ENCODE data around the gene SLFN5. TPM values are rescaled to one million over a fixed set of nuclear protein-coding genes. Genes with fewer than 3 reads are reported as not detected.

SLFN5 gene
- total and polyA plus RNA-seq, 2 donors (not counting 1 experiment from before 2014, with no cell fraction given): 0.82 to 12.5 TPM

GRCh38 chr17:35315971-35316370 is 73.1 kb downstream of the SLFN5 start:
- Mint-ChIP-seq H3K27me3 (no peaks in the 10 kb centered on the region), H3K4me1 (peaks cover 18% of the 10 kb centered on the region), H3K27ac (no peak overlapping the region), H3K9me3 (ENCODE audit: insufficient read depth) (no peaks in the 10 kb centered on the region), H3K4me3 (no peak overlapping the region)
- H3K4me1 ChIP-seq (ENCODE audit: control insufficient read depth in 2 of 2, insufficient read depth in 2 of 2, low read length in 2 of 2): peaks cover 8 to 17% of the 10 kb centered on the region in 2 donors
- H4K20me1 ChIP-seq (ENCODE audit: control insufficient read depth, insufficient read depth, low read length, poor library complexity, severe bottlenecking): no peaks in the 10 kb centered on the region
- H3K4me3 ChIP-seq (ENCODE audit: control extremely low read depth in 1 of 5, extremely low read depth in 1 of 5, insufficient read depth in 1 of 5, low read depth in 2 of 5, low read length in 4 of 5): no peak overlapping the region
- no peak overlapping the region for H2AFZ ChIP-seq (ENCODE audit: insufficient read depth, low read depth, low read length, poor library complexity, severe bottlenecking)
- DNase-seq: no peak
- H3K79me2 ChIP-seq (ENCODE audit: control insufficient read depth, insufficient read depth, low read length): no peaks in the 10 kb centered on the region
- H3K4me2 ChIP-seq (replicated peaks; ENCODE audit: low read depth, low read length, poor library complexity, severe bottlenecking): no peak overlapping the region
- H3K27me3 ChIP-seq (replicated peaks in 1 of 4; ENCODE audit: control extremely low read depth in 1 of 4, control insufficient read depth in 3 of 4, insufficient read depth in 4 of 4, low read length in 3 of 4): peaks cover 0 to 4% (median 0%) of the 10 kb centered on the region in 4 experiments
- CTCF ChIA-PET: interaction anchor here (1.6 to 7.0 kb wide), 2 partner anchors 17 to 221 kb away, joined by 3 to 360 read pairs; partner anchors contain the start of gene SLFN12L
- no peak overlapping the region for H3K9ac ChIP-seq (ENCODE audit: low read length)
- H3K27ac ChIP-seq (ENCODE audit: low read length in 2 of 2): no peak overlapping the region
- no CpG with 5 or more reads among the region's 2 CpGs for WGBS (ENCODE audit: insufficient coverage)
- no peaks in the 10 kb centered on the region for H3K9me3 ChIP-seq (ENCODE audit: control extremely low read depth in 1 of 3, control insufficient read depth in 2 of 3, insufficient read depth in 1 of 3, low read length in 2 of 3)
- ATAC-seq (ENCODE audit: low read depth): no peak
- intact Hi-C loops (cut with micrococcal nuclease): no loop called here
- H3K36me3 ChIP-seq (replicated peaks in 1 of 2; ENCODE audit: control extremely low read depth in 1 of 2, control insufficient read depth in 1 of 2, extremely low read depth in 1 of 2, insufficient read depth in 2 of 2, low read length in 1 of 2): no peaks in the 10 kb centered on the region
- TF ChIP-seq CTCF (IDR thresholded peaks at IDR 0.05) (no peak), EZH2 (IDR thresholded peaks at IDR 0.05; ENCODE audit: borderline replicate concordance, insufficient read depth, low read depth, low read length, poor library complexity, severe bottlenecking) (no peak)
- POLR2A ChIA-PET: no interaction called here

- POLR2A ChIA-PET: no interaction called here
- no peaks in the 10 kb centered on the region for H3K4me1 Mint-ChIP-seq
These were observed 79.9 kb downstream of the SLFN5 start for GRCh38 chr17:35322749-35323148.

More at GRCh38 chr17:35322749-35323148, 79.9 kb downstream of the SLFN5 start:
- H3K79me2 ChIP-seq (ENCODE audit: control insufficient read depth, insufficient read depth, low read length): no peaks in the 10 kb centered on the region
- no peak for TF ChIP-seq CTCF (IDR thresholded peaks at IDR 0.05)
- no peak for TF ChIP-seq EZH2 (IDR thresholded peaks at IDR 0.05; ENCODE audit: borderline replicate concordance, insufficient read depth, low read depth, low read length, poor library complexity, severe bottlenecking)
- H3K4me2 ChIP-seq (replicated peaks; ENCODE audit: low read depth, low read length, poor library complexity, severe bottlenecking): no peak overlapping the region
- H3K9ac ChIP-seq (ENCODE audit: low read length): no peak overlapping the region
- peaks cover 0 to 9% (median 0%) of the 10 kb centered on the region in 3 donors for H3K9me3 ChIP-seq (ENCODE audit: control extremely low read depth in 1 of 3, control insufficient read depth in 2 of 3, insufficient read depth in 1 of 3, low read length in 2 of 3)
- Mint-ChIP-seq H3K4me3 (no peak overlapping the region), H3K27ac (no peak overlapping the region), H3K9me3 (ENCODE audit: insufficient read depth) (peaks cover 8% of the 10 kb centered on the region), H3K27me3 (no peaks in the 10 kb centered on the region)
- intact Hi-C loops (cut with micrococcal nuclease): no loop called here
- H4K20me1 ChIP-seq (ENCODE audit: control insufficient read depth, insufficient read depth, low read length, poor library complexity, severe bottlenecking): no peaks in the 10 kb centered on the region
- no peak overlapping the region for H3K4me3 ChIP-seq (ENCODE audit: control extremely low read depth in 1 of 5, extremely low read depth in 1 of 5, insufficient read depth in 1 of 5, low read depth in 2 of 5, low read length in 4 of 5)
- H3K27me3 ChIP-seq (replicated peaks in 1 of 4; ENCODE audit: control extremely low read depth in 1 of 4, control insufficient read depth in 3 of 4, insufficient read depth in 4 of 4, low read length in 3 of 4): no peaks in the 10 kb centered on the region
- H2AFZ ChIP-seq (ENCODE audit: insufficient read depth, low read depth, low read length, poor library complexity, severe bottlenecking): no peak overlapping the region
- H3K36me3 ChIP-seq (replicated peaks in 1 of 2; ENCODE audit: control extremely low read depth in 1 of 2, control insufficient read depth in 1 of 2, extremely low read depth in 1 of 2, insufficient read depth in 2 of 2, low read length in 1 of 2): no peaks in the 10 kb centered on the region
- DNase-seq: no peak
- CTCF ChIA-PET: interaction anchor here (0.7 kb wide), 1 partner anchor 217 kb away, joined by 3 read pairs; no protein-coding TSS in a partner anchor
- H3K4me1 ChIP-seq (ENCODE audit: control insufficient read depth in 2 of 2, insufficient read depth in 2 of 2, low read length in 2 of 2): no peaks in the 10 kb centered on the region
- no CpG with 5 or more reads among the region's 1 CpG for WGBS (ENCODE audit: insufficient coverage)
- no peak overlapping the region for H3K27ac ChIP-seq (ENCODE audit: low read length in 2 of 2)
- no peak for ATAC-seq (ENCODE audit: low read depth)

Other genes with a start within 250 kb of the SLFN5 start
- gene RFFL, start 179.4 kb upstream of the SLFN5 start, total RNA-seq: 36.2 and 36.9 TPM in 2 replicates
- gene RFFL, start 179.4 kb upstream of the SLFN5 start, polyA plus RNA-seq: 12.8 and 13.6 TPM in 2 replicates
- 29.4 and 31.2 TPM in 2 replicates for gene RAD51D, start 123.2 kb upstream of the SLFN5 start, total RNA-seq
- gene RAD51D, start 123.2 kb upstream of the SLFN5 start, polyA plus RNA-seq: 12.8 and 16.2 TPM in 2 replicates
- not detected in 2 replicates for gene FNDC8, start 121.5 kb upstream of the SLFN5 start, total RNA-seq
- gene FNDC8, start 121.5 kb upstream of the SLFN5 start, polyA plus RNA-seq: not detected in 2 replicates
- 13.7 and 17.5 TPM in 2 replicates for gene NLE1, start 100.8 kb upstream of the SLFN5 start, total RNA-seq
- gene NLE1, start 100.8 kb upstream of the SLFN5 start, polyA plus RNA-seq: 10.4 and 16.5 TPM in 2 replicates
- not detected in 2 replicates for gene UNC45B, start 95.3 kb upstream of the SLFN5 start, total RNA-seq
- gene UNC45B, start 95.3 kb upstream of the SLFN5 start, polyA plus RNA-seq: not detected in 2 replicates
- not detected in 2 replicates for gene SLC35G3, start 48.7 kb upstream of the SLFN5 start, total RNA-seq
- gene SLC35G3, start 48.7 kb upstream of the SLFN5 start, polyA plus RNA-seq: not detected in 2 replicates
- gene SLFN11, start 130.5 kb downstream of the SLFN5 start, total RNA-seq: 48.1 and 52.2 TPM in 2 replicates
- gene SLFN11, start 130.5 kb downstream of the SLFN5 start, polyA plus RNA-seq: 11.3 and 18.7 TPM in 2 replicates
- 8.0 and 10.4 TPM in 2 replicates for gene SLFN12, start 189.4 kb downstream of the SLFN5 start, total RNA-seq
- 1.9 and 2.5 TPM in 2 replicates for gene SLFN12, start 189.4 kb downstream of the SLFN5 start, polyA plus RNA-seq
- 30.9 and 31.0 TPM in 2 replicates for gene SLFN13, start 205.7 kb downstream of the SLFN5 start, total RNA-seq
- 8.7 and 9.5 TPM in 2 replicates for gene SLFN13, start 205.7 kb downstream of the SLFN5 start, polyA plus RNA-seq